ENCODE data around the gene DAAM1. TPM values are rescaled to one million over a fixed set of nuclear protein-coding genes. Genes with fewer than 3 reads are reported as not detected.

Gene DAAM1
- total RNA-seq, 2 donors from 2014 or later, result 10.5 to 13.8 TPM

- Mint-ChIP-seq H3K27me3 (no peaks in the 10 kb centered on the region), H3K4me1 (peaks cover 5% of the 10 kb centered on the region), H3K9me3 (no peaks in the 10 kb centered on the region), H3K4me3 (no peak overlapping the region), H3K36me3 (ENCODE audit: low read depth) (no peaks in the 10 kb centered on the region), H3K27ac (no peak overlapping the region)
- no peak for ATAC-seq (replicated peaks)
These were observed 120.9 kb downstream of the DAAM1 start for GRCh38 chr14:59309291-59309900.

- H3K4me3 Mint-ChIP-seq, result no peak overlapping the region
- peaks cover 5% of the 10 kb centered on the region for H3K4me1 Mint-ChIP-seq
- H3K27ac Mint-ChIP-seq, result no peak overlapping the region
- no peak for ATAC-seq (replicated peaks)
- H3K27me3 Mint-ChIP-seq, result no peaks in the 10 kb centered on the region
- H3K36me3 Mint-ChIP-seq (ENCODE audit: low read depth), result no peaks in the 10 kb centered on the region
- H3K9me3 Mint-ChIP-seq, result no peaks in the 10 kb centered on the region
These were observed 122.2 kb downstream of the DAAM1 start for GRCh38 chr14:59310633-59311032.

GRCh38 chr14:59311723-59312122, 123.3 kb downstream of the DAAM1 start:
- Mint-ChIP-seq H3K27ac (no peak overlapping the region), H3K4me3 (no peak overlapping the region), H3K4me1 (peaks cover 5% of the 10 kb centered on the region), H3K36me3 (ENCODE audit: low read depth) (no peaks in the 10 kb centered on the region), H3K27me3 (no peaks in the 10 kb centered on the region), H3K9me3 (no peaks in the 10 kb centered on the region)
- ATAC-seq (replicated peaks), result no peak

- Mint-ChIP-seq H3K27ac (no peak overlapping the region), H3K4me3 (no peak overlapping the region), H3K36me3 (ENCODE audit: low read depth) (no peaks in the 10 kb centered on the region), H3K27me3 (no peaks in the 10 kb centered on the region), H3K4me1 (peaks cover 5% of the 10 kb centered on the region), H3K9me3 (no peaks in the 10 kb centered on the region)
- ATAC-seq (replicated peaks), result no peak
These were observed 124.7 kb downstream of the DAAM1 start for GRCh38 chr14:59313144-59313651.

GRCh38 chr14:59313658-59314608, 125.5 kb downstream of the DAAM1 start:
- ATAC-seq (replicated peaks), result no peak
- no peak overlapping the region for H3K4me3 Mint-ChIP-seq
- no peak overlapping the region for H3K27ac Mint-ChIP-seq
- H3K4me1 Mint-ChIP-seq, result peaks cover 5% of the 10 kb centered on the region
- H3K9me3 Mint-ChIP-seq, result no peaks in the 10 kb centered on the region
- no peaks in the 10 kb centered on the region for H3K36me3 Mint-ChIP-seq (ENCODE audit: low read depth)
- no peaks in the 10 kb centered on the region for H3K27me3 Mint-ChIP-seq

GRCh38 chr14:59314953-59315599, 126.6 kb downstream of the DAAM1 start:
- Mint-ChIP-seq H3K4me1 (peaks cover 5% of the 10 kb centered on the region), H3K9me3 (no peaks in the 10 kb centered on the region), H3K27ac (no peak overlapping the region), H3K36me3 (ENCODE audit: low read depth) (no peaks in the 10 kb centered on the region), H3K4me3 (no peak overlapping the region), H3K27me3 (no peaks in the 10 kb centered on the region)
- ATAC-seq (replicated peaks), result no peak

GRCh38 chr14:59316151-59316830, 127.8 kb downstream of the DAAM1 start:
- H3K4me1 Mint-ChIP-seq, result peaks cover 5% of the 10 kb centered on the region
- no peak overlapping the region for H3K27ac Mint-ChIP-seq
- H3K27me3 Mint-ChIP-seq, result no peaks in the 10 kb centered on the region
- peaks cover 7% of the 10 kb centered on the region for H3K36me3 Mint-ChIP-seq (ENCODE audit: low read depth)
- no peaks in the 10 kb centered on the region for H3K9me3 Mint-ChIP-seq
- ATAC-seq (replicated peaks), result no peak
- H3K4me3 Mint-ChIP-seq, result no peak overlapping the region

- Mint-ChIP-seq H3K9me3 (no peaks in the 10 kb centered on the region), H3K4me3 (no peak overlapping the region), H3K27ac (no peak overlapping the region), H3K36me3 (ENCODE audit: low read depth) (peaks cover 11% of the 10 kb centered on the region), H3K4me1 (peaks cover 2% of the 10 kb centered on the region), H3K27me3 (no peaks in the 10 kb centered on the region)
- no peak for ATAC-seq (replicated peaks)
These were observed 128.9 kb downstream of the DAAM1 start for GRCh38 chr14:59317346-59317745.

GRCh38 chr14:59317798-59318505, 129.5 kb downstream of the DAAM1 start:
- H3K27me3 Mint-ChIP-seq, result no peaks in the 10 kb centered on the region
- no peak for ATAC-seq (replicated peaks)
- no peaks in the 10 kb centered on the region for H3K4me1 Mint-ChIP-seq
- H3K4me3 Mint-ChIP-seq, result no peak overlapping the region
- peaks cover 11% of the 10 kb centered on the region for H3K36me3 Mint-ChIP-seq (ENCODE audit: low read depth)
- no peaks in the 10 kb centered on the region for H3K9me3 Mint-ChIP-seq
- H3K27ac Mint-ChIP-seq, result no peak overlapping the region

- peaks cover 18% of the 10 kb centered on the region for H3K36me3 Mint-ChIP-seq (ENCODE audit: low read depth)
- no peak overlapping the region for H3K27ac Mint-ChIP-seq
- H3K4me3 Mint-ChIP-seq, result no peak overlapping the region
- no peaks in the 10 kb centered on the region for H3K27me3 Mint-ChIP-seq
- H3K9me3 Mint-ChIP-seq, result no peaks in the 10 kb centered on the region
- no peaks in the 10 kb centered on the region for H3K4me1 Mint-ChIP-seq
- no peak for ATAC-seq (replicated peaks)
These were observed 130.4 kb downstream of the DAAM1 start for GRCh38 chr14:59318908-59319307.

GRCh38 chr14:59320361-59320760, 131.9 kb downstream of the DAAM1 start:
- no peak for ATAC-seq (replicated peaks)
- no peak overlapping the region for H3K4me3 Mint-ChIP-seq

GRCh38 chr14:59320763-59321625, 132.5 kb downstream of the DAAM1 start:
- peak overlapping the region; percentile 30 for H3K27ac Mint-ChIP-seq
- H3K27me3 Mint-ChIP-seq, result no peaks in the 10 kb centered on the region
- no peaks in the 10 kb centered on the region for H3K4me1 Mint-ChIP-seq
- no peaks in the 10 kb centered on the region for H3K9me3 Mint-ChIP-seq
- H3K4me3 Mint-ChIP-seq, result no peak overlapping the region
- ATAC-seq (replicated peaks), result peak; percentile 45
- peaks cover 23% of the 10 kb centered on the region for H3K36me3 Mint-ChIP-seq (ENCODE audit: low read depth)

More at GRCh38 chr14:59320361-59320760, 131.9 kb downstream of the DAAM1 start:
- Mint-ChIP-seq H3K9me3 (no peaks in the 10 kb centered on the region), H3K36me3 (ENCODE audit: low read depth) (peaks cover 18% of the 10 kb centered on the region), H3K27me3 (no peaks in the 10 kb centered on the region), H3K4me1 (no peaks in the 10 kb centered on the region), H3K27ac (no peak overlapping the region)

- Mint-ChIP-seq H3K4me1 (no peaks in the 10 kb centered on the region), H3K27me3 (no peaks in the 10 kb centered on the region), H3K27ac (no peak overlapping the region), H3K9me3 (no peaks in the 10 kb centered on the region), H3K4me3 (no peak overlapping the region), H3K36me3 (ENCODE audit: low read depth) (peaks cover 28% of the 10 kb centered on the region)
- peak; percentile 32 for ATAC-seq (replicated peaks)
These were observed 133.1 kb downstream of the DAAM1 start for GRCh38 chr14:59321626-59321949.
